Activated CD4-positive, alpha-beta T cell treated with anti-CD3 and anti-CD28 coated beads, Interleukin-2, amount 50 U/mL, for 24 hours (primary cell): ENCODE data around the gene SNAPIN.

Experiments
- DNase-seq, 2 donors: peaks; one replicate each; pipeline ENCODE4 v3.0.0-alpha.2; 2020; ENCODE audit warnings: low read depth in 1 of 2, low spot score in 1 of 2

SNAPIN gene

GRCh38 chr1:153705484-153705883 lies 47.0 kb downstream of the SNAPIN start:
- no peak for DNase-seq

- DNase-seq: no peak
Measured at GRCh38 chr1:153711026-153711425, 52.5 kb downstream of the SNAPIN start.
